ENCODE data around the gene SYF2.

DNA sequence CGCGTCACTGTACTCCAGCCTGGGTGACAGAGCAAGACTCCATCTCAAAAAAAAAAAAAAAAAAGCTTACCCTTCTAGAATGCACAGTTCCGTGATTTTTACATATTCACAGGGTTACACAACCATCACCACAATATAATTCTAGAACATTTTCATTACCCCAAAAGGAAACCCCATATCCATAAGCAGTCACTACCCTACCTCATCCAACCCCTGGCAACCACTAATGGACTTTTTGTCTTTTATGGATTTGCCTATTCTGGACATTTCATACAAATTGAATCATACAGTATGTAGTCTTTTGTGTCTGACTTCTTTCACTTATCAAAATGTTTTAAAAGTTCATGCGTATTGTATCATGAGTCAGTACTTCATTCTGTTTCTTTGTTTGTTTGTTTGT lies 22.8 kb downstream of the SYF2 start:
- TF ChIP-seq RAD21 (IDR thresholded peaks at IDR 0.05; ENCODE audit: low read length) (no peak), NFE2L2 (IDR thresholded peaks at IDR 0.05; ENCODE audit: low read depth, low read length) (no peak), CEBPB (IDR thresholded peaks at IDR 0.05; ENCODE audit: low read depth, low read length) (no peak), FOS (IDR thresholded peaks at IDR 0.05; ENCODE audit: low read depth, low read length) (no peak), POLR2A (IDR thresholded peaks at IDR 0.05; ENCODE audit: low read depth, low read length) (no peak), SMC3 (IDR thresholded peaks at IDR 0.05; ENCODE audit: low read depth, low read length) (no peak), CHD1 (IDR thresholded peaks at IDR 0.05; ENCODE audit: low read depth, low read length) (no peak), BHLHE40 (IDR thresholded peaks at IDR 0.05; ENCODE audit: low read depth, low read length) (no peak), RCOR1 (IDR thresholded peaks at IDR 0.05; ENCODE audit: insufficient replicate concordance, low read length) (no peak), RFX5 (IDR thresholded peaks at IDR 0.05; ENCODE audit: low read depth, low read length) (no peak), MAFK (IDR thresholded peaks at IDR 0.05; ENCODE audit: low read depth, low read length) (no peak)
- TF ChIP-seq, protein P1, sequence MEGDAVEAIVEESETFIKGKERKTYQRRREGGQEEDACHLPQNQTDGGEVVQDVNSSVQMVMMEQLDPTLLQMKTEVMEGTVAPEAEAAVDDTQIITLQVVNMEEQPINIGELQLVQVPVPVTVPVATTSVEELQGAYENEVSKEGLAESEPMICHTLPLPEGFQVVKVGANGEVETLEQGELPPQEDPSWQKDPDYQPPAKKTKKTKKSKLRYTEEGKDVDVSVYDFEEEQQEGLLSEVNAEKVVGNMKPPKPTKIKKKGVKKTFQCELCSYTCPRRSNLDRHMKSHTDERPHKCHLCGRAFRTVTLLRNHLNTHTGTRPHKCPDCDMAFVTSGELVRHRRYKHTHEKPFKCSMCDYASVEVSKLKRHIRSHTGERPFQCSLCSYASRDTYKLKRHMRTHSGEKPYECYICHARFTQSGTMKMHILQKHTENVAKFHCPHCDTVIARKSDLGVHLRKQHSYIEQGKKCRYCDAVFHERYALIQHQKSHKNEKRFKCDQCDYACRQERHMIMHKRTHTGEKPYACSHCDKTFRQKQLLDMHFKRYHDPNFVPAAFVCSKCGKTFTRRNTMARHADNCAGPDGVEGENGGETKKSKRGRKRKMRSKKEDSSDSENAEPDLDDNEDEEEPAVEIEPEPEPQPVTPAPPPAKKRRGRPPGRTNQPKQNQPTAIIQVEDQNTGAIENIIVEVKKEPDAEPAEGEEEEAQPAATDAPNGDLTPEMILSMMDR (conservative IDR thresholded peaks at IDR 0.05; ENCODE audit: low read depth, low read length): no peak
- TF ChIP-seq, protein P2, sequence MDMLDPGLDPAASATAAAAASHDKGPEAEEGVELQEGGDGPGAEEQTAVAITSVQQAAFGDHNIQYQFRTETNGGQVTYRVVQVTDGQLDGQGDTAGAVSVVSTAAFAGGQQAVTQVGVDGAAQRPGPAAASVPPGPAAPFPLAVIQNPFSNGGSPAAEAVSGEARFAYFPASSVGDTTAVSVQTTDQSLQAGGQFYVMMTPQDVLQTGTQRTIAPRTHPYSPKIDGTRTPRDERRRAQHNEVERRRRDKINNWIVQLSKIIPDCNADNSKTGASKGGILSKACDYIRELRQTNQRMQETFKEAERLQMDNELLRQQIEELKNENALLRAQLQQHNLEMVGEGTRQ (IDR thresholded peaks at IDR 0.05; ENCODE audit: low read depth, low read length): no peak
- TF ChIP-seq, protein P3, sequence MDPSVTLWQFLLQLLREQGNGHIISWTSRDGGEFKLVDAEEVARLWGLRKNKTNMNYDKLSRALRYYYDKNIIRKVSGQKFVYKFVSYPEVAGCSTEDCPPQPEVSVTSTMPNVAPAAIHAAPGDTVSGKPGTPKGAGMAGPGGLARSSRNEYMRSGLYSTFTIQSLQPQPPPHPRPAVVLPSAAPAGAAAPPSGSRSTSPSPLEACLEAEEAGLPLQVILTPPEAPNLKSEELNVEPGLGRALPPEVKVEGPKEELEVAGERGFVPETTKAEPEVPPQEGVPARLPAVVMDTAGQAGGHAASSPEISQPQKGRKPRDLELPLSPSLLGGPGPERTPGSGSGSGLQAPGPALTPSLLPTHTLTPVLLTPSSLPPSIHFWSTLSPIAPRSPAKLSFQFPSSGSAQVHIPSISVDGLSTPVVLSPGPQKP (IDR thresholded peaks at IDR 0.05; ENCODE audit: borderline replicate concordance, low read depth, low read length): no peak
